KG1 (cell line): ENCODE results near the gene ARMC5.
"Not testable (repeated sequence)": the region's sequence is repeated elsewhere in the genome, so short reads cannot be mapped to it uniquely, and the experiment has no call there.

Source experiments
- DNase-seq: peaks from one replicate; lab custom pipeline; 2025; lab: John Stamatoyannopoulos, UW

ARMC5 gene

GRCh38 chr16:31499928-31500327 lies 40.6 kb downstream of the ARMC5 start:
- DNase-seq, result no peak

- DNase-seq, result no peak
These were observed 42.1 kb downstream of the ARMC5 start for GRCh38 chr16:31501226-31501965.

- DNase-seq, result no peak
These were observed 42.7 kb downstream of the ARMC5 start for GRCh38 chr16:31501966-31502348.

GRCh38 chr16:31502981-31503380 lies 43.7 kb downstream of the ARMC5 start:
- no peak for DNase-seq

- DNase-seq, result not testable (repeated sequence)
These were observed 44.3 kb downstream of the ARMC5 start for GRCh38 chr16:31503555-31503954.

GRCh38 chr16:31504159-31504558 lies 44.9 kb downstream of the ARMC5 start:
- DNase-seq, result no peak

- DNase-seq, result no peak
These were observed 46.2 kb downstream of the ARMC5 start for GRCh38 chr16:31505483-31505882.

- DNase-seq, result no peak
These were observed 48.3 kb downstream of the ARMC5 start for GRCh38 chr16:31507617-31507928.

- peak; percentile 74 for DNase-seq
These were observed 48.8 kb downstream of the ARMC5 start, which contains the start of gene RUSF1 for GRCh38 chr16:31507929-31508705. RUSF1 (minus strand) TSS chr16:31508391; CDS start chr16:31508373, 18 bp downstream.

GRCh38 chr16:31508706-31509195 lies 49.5 kb downstream of the ARMC5 start:
- DNase-seq, result no peak

GRCh38 chr16:31513126-31513525 lies 53.8 kb downstream of the ARMC5 start:
- DNase-seq, result no peak

- DNase-seq, result no peak
These were observed 54.6 kb downstream of the ARMC5 start for GRCh38 chr16:31513884-31514283.
